OCI-LY7 (cell line): ENCODE measurements around the gene RABL2A. TPM values are rescaled to one million over a fixed set of nuclear protein-coding genes. Genes with fewer than 3 reads are reported as not detected.

ENCODE experiments used
- BruUV-seq: library from RNA; stranded (reverse); fragments of 400-500 nt; replicated peaks from 2 replicates; lab custom pipeline; 2021; lab: Mats Ljungman, UMichigan
- CTCF ChIA-PET: fragments of 300-600 bp; sonication (Branson Sonifier 250); formaldehyde crosslinking; loops from one replicate; lab custom pipeline; 2022; ENCODE audit warnings: antibody characterized with exemption; ENCODE audit not compliant: unreplicated experiment; lab: Charles Lee
- POLR2A ChIA-PET: fragments of 300-600 bp; sonication (Branson Sonifier 250); formaldehyde crosslinking; loops from one replicate; lab custom pipeline; 2022; ENCODE audit warnings: antibody characterized with exemption; lab: Charles Lee
- DNase-seq: peaks from one replicate; pipeline ENCODE4 v3.0.0-alpha.2; 2015; ENCODE audit warnings: low spot score
- H2AFZ ChIP-seq: fragments of 200-600 bp; sonication (generic), shearing (Covaris generic); 2 replicates; pipeline ENCODE4 v1.6.1; 2014; ENCODE audit warnings: mild to moderate bottlenecking, antibody characterized with exemption, low read length, moderate library complexity
- H3K27ac ChIP-seq: fragments of 200-600 bp; sonication (generic); 2 replicates; pipeline ENCODE4 v1.5.1; 2014; ENCODE audit warnings: mixed run types, low read depth, mild to moderate bottlenecking, moderate library complexity, low read length, inconsistent platforms; ENCODE audit not compliant: poor library complexity, severe bottlenecking
- H3K36me3 ChIP-seq: fragments of 200-600 bp; sonication (generic); 2 replicates; pipeline ENCODE4 v1.6.1; 2014; ENCODE audit warnings: mild to moderate bottlenecking, antibody characterized with exemption, low read length, moderate library complexity, mixed read lengths; ENCODE audit not compliant: insufficient read depth
- H3K4me1 ChIP-seq: fragments of 200-600 bp; sonication (generic); 2 replicates; pipeline ENCODE4 v1.5.1; 2014; ENCODE audit warnings: mild to moderate bottlenecking, low read length; ENCODE audit not compliant: insufficient read depth, poor library complexity, severe bottlenecking
- H3K4me2 ChIP-seq: fragments of 200-600 bp; sonication (generic); 2 replicates; pipeline ENCODE4 v1.6.1; 2014; ENCODE audit warnings: mild to moderate bottlenecking, low read length
- H3K4me3 ChIP-seq: fragments of 200-600 bp; sonication (generic); 2 replicates; pipeline ENCODE4 v1.5.1; 2014; ENCODE audit warnings: mild to moderate bottlenecking, low read depth, low read length; ENCODE audit not compliant: poor library complexity, severe bottlenecking
- H3K79me2 ChIP-seq: fragments of 200-600 bp; sonication (generic); 2 replicates; pipeline ENCODE4 v1.6.1; 2016; ENCODE audit warnings: low read depth, mild to moderate bottlenecking, low read length, moderate library complexity, mixed read lengths; ENCODE audit not compliant: insufficient read depth
- H3K9me2 ChIP-seq: fragments of 200-600 bp; sonication (generic); 2 replicates; pipeline ENCODE4 v1.6.1; 2016; ENCODE audit warnings: mild to moderate bottlenecking, low read length, mixed read lengths; ENCODE audit not compliant: insufficient read depth
- H3K9me3 ChIP-seq: fragments of 200-600 bp; sonication (generic); 2 replicates; pipeline ENCODE4 v1.6.1; 2014; ENCODE audit warnings: mild to moderate bottlenecking, mixed run types, low read length, mixed read lengths
- H4K20me1 ChIP-seq: fragments of 200-600 bp; sonication (generic); 2 replicates; pipeline ENCODE4 v1.6.1; 2014; ENCODE audit warnings: mild to moderate bottlenecking, antibody characterized with exemption, low read length, moderate library complexity, mixed read lengths; ENCODE audit not compliant: insufficient read depth
- EZH2phosphoT487 ChIP-seq: fragments of 200-600 bp; sonication (generic); IDR thresholded peaks from 2 replicates; pipeline ENCODE4 v1.6.1; 2018; ENCODE audit warnings: low read depth, borderline replicate concordance, mild to moderate bottlenecking, mixed run types, antibody characterized with exemption, low read length, moderate library complexity, mixed read lengths
- intact Hi-C: fragments of 100-400 bp; cut with micrococcal nuclease; formaldehyde crosslinking; loops from one replicate; pipeline ENCODE4 v1.10.0; 2022; ENCODE audit not compliant: unreplicated experiment
- total RNA-seq, 2 experiments: library from RNA; depleted of rRNA in 1 of 2; stranded (reverse); fragments of >200 nt in 1 of 2; shearing (Covaris generic) in 1 of 2; gene quantifications; 2 replicates each; pipeline ENCODE4 v1.2.3, GENCODE V29; 2014 to 2022
- TF ChIP-seq, protein P1 (sequence below): fragments of 200-600 bp; sonication (generic); conservative IDR thresholded peaks from 2 replicates; pipeline ENCODE4 v1.5.1; 2014; ENCODE audit warnings: mild to moderate bottlenecking, antibody characterized with exemption, low read length, moderate library complexity, mixed read lengths

Gene RABL2A
- total RNA-seq, 2 experiments from 2014 or later, result 25.8 to 26.3 TPM

GRCh38 chr2:113672326-113672932, 45.4 kb downstream of the RABL2A start:
- Histone ChIP-seq H2AFZ (no peak overlapping the region), H3K27ac (no peak overlapping the region), H3K4me1 (no peaks in the 10 kb centered on the region), H3K79me2 (no peaks in the 10 kb centered on the region), H3K9me3 (no peaks in the 10 kb centered on the region), H4K20me1 (no peaks in the 10 kb centered on the region), H3K36me3 (no peaks in the 10 kb centered on the region), H3K9me2 (no peaks in the 10 kb centered on the region), H3K4me2 (no peak overlapping the region), H3K4me3 (no peak overlapping the region)
- no peak for DNase-seq
- TF ChIP-seq, protein P1, sequence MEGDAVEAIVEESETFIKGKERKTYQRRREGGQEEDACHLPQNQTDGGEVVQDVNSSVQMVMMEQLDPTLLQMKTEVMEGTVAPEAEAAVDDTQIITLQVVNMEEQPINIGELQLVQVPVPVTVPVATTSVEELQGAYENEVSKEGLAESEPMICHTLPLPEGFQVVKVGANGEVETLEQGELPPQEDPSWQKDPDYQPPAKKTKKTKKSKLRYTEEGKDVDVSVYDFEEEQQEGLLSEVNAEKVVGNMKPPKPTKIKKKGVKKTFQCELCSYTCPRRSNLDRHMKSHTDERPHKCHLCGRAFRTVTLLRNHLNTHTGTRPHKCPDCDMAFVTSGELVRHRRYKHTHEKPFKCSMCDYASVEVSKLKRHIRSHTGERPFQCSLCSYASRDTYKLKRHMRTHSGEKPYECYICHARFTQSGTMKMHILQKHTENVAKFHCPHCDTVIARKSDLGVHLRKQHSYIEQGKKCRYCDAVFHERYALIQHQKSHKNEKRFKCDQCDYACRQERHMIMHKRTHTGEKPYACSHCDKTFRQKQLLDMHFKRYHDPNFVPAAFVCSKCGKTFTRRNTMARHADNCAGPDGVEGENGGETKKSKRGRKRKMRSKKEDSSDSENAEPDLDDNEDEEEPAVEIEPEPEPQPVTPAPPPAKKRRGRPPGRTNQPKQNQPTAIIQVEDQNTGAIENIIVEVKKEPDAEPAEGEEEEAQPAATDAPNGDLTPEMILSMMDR, result no peak
- TF ChIP-seq EZH2phosphoT487, result no peak
- ChIA-PET CTCF (no interaction called here), POLR2A (no interaction called here)
- no TSS peak for BruUV-seq
- intact Hi-C loops, result no loop called here

DNA sequence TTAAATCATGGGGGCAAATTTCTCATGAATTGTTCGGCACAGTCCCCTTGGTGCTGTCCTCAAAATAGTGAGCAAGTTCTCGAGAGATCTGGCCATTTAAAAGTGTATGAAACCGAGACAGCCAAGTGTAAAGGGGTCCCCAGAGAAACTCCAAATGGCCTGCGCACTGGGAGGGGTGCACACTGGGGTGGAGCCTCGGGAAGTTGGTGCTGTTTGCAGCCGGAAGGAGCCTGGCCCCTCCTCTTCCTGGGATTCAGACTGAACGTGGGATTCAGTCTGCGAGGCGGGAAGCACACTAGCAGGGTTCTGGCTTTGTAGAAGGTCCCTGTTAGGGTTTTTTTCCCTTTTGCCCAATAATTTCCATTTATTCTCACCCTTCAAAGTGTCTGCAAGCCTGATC, 48.8 kb downstream of the RABL2A start:
- Histone ChIP-seq H3K79me2 (no peaks in the 10 kb centered on the region), H3K9me3 (no peaks in the 10 kb centered on the region), H3K9me2 (no peaks in the 10 kb centered on the region), H3K36me3 (no peaks in the 10 kb centered on the region), H3K4me2 (no peak overlapping the region), H3K27ac (no peak overlapping the region), H3K4me1 (no peaks in the 10 kb centered on the region), H4K20me1 (no peaks in the 10 kb centered on the region), H2AFZ (no peak overlapping the region), H3K4me3 (no peak overlapping the region)
- TF ChIP-seq, protein P1, result no peak
- no peak for TF ChIP-seq EZH2phosphoT487
- CTCF ChIA-PET, result no interaction called here
- no peak for DNase-seq
- POLR2A ChIA-PET, result interaction anchor here (0.6 to 1.7 kb wide), 3 partner anchors 15 to 81 kb away, joined by 3 to 7 read pairs (median 5); partner anchors contain the start of gene SLC35F5
- BruUV-seq, result no TSS peak
- intact Hi-C loops, result no loop called here

DNA sequence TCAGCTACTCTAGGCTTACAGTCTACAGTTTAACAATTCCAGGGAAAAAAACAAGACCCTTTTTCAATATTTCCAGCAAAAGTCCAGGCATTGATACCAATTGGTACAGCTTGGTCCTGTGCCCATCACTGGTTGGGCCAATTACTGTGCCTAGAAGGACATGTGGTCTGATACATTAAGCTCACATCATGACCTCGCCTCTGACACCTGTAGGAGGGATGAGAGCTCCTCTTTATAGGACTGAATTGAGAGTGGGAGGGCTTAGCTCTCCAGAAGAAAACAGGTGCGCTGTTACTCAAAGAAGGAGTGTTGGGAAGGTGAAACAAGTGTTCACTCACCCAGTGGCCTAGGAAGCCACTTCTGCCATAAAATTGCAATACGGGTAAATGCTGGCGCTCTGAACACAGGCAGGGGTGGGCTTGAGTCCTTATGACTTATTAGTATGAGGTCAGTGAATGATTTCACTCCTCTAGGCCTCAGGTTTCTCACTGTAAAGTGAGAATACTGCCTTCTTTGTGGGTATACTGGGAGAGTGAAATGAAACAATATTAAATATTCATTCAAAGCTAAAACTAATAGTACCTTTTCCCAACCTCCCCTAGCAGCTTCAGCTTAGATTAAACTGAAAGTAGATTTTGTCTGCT, 49.7 kb downstream of the RABL2A start:
- ChIA-PET POLR2A (interaction anchor here (1.1 to 1.7 kb wide), 4 partner anchors 12 to 80 kb away, joined by 3 to 7 read pairs (median 4); partner anchors contain the start of gene SLC35F5), CTCF (no interaction called here)
- DNase-seq, result no peak
- no peak overlapping the region for H3K4me3 ChIP-seq
- BruUV-seq, result no TSS peak
- intact Hi-C loops, result no loop called here
- no peak overlapping the region for H3K4me2 ChIP-seq
- no peak overlapping the region for H3K27ac ChIP-seq
- H3K4me1 ChIP-seq, result no peaks in the 10 kb centered on the region
- H3K79me2 ChIP-seq, result no peaks in the 10 kb centered on the region
- no peaks in the 10 kb centered on the region for H4K20me1 ChIP-seq
- no peaks in the 10 kb centered on the region for H3K9me3 ChIP-seq
- H3K9me2 ChIP-seq, result no peaks in the 10 kb centered on the region
- no peak overlapping the region for H2AFZ ChIP-seq
- no peak for TF ChIP-seq EZH2phosphoT487
- TF ChIP-seq, protein P1, result no peak
- H3K36me3 ChIP-seq, result no peaks in the 10 kb centered on the region
